ENCODE data around the gene RPS16. TPM values are rescaled to one million over a fixed set of nuclear protein-coding genes. Genes with fewer than 3 reads are reported as not detected.

RPS16 gene
- total RNA-seq: 1,022 to 1,375 TPM (median 1,065 TPM) in 3 replicates
- long read RNA-seq, transcript RPS16-201 (5 exons, 560 nt): major isoform, 270 of 281 reads
- long read RNA-seq, partial matches to known transcripts: 4 of 281 reads
- long read RNA-seq, other reads (novel, unspliced or antisense): 2 of 281 reads

- H3K4me3 Mint-ChIP-seq (ENCODE audit: unreplicated experiment): peak within 1 kb of the TSS; percentile 100
Measured at GRCh38 chr19:39435499-39436349, at the start of gene RPS16. Gene RPS16, minus strand, starts transcription at chr19:39435949. Its CDS starts 54 bp downstream, at chr19:39435895.

GRCh38 chr19:39483141-39483540 is 47.4 kb upstream of the RPS16 start:
- no peak overlapping the region for H3K4me3 Mint-ChIP-seq (ENCODE audit: unreplicated experiment)
- no peak for DNase-seq (ENCODE audit: low spot score)
- no peak overlapping the region for H3K27ac Mint-ChIP-seq (ENCODE audit: unreplicated experiment)
- no peaks in the 10 kb centered on the region for H3K27me3 Mint-ChIP-seq (ENCODE audit: low read depth)
- no peak for TF ChIP-seq CTCF (IDR thresholded peaks at IDR 0.05)
- H3K9me3 Mint-ChIP-seq (ENCODE audit: low read depth): no peaks in the 10 kb centered on the region
- peaks cover 11% of the 10 kb centered on the region for H3K36me3 Mint-ChIP-seq (ENCODE audit: low read depth)
- peaks cover 21% of the 10 kb centered on the region for H3K4me1 Mint-ChIP-seq (ENCODE audit: low read depth)

More at GRCh38 chr19:39435499-39436349, at the start of gene RPS16:
- DNase-seq (ENCODE audit: low spot score): peak; percentile 100
- H3K27ac Mint-ChIP-seq (ENCODE audit: unreplicated experiment): peak within 1 kb of the TSS; percentile 98
- no peaks in the 10 kb centered on the region for H3K27me3 Mint-ChIP-seq (ENCODE audit: low read depth)
- no peaks in the 10 kb centered on the region for H3K9me3 Mint-ChIP-seq (ENCODE audit: low read depth)
- TF ChIP-seq CTCF (IDR thresholded peaks at IDR 0.05): peak; percentile 18
- peaks cover 45% of the 10 kb centered on the region for H3K4me1 Mint-ChIP-seq (ENCODE audit: low read depth)
- peaks cover 15% of the 10 kb centered on the region for H3K36me3 Mint-ChIP-seq (ENCODE audit: low read depth)

GRCh38 chr19:39481676-39482075 is 45.9 kb upstream of the RPS16 start:
- Mint-ChIP-seq H3K27ac (ENCODE audit: unreplicated experiment) (peak overlapping the region; percentile 88), H3K4me3 (ENCODE audit: unreplicated experiment) (peak overlapping the region; percentile 90), H3K27me3 (ENCODE audit: low read depth) (no peaks in the 10 kb centered on the region), H3K4me1 (ENCODE audit: low read depth) (peaks cover 21% of the 10 kb centered on the region), H3K36me3 (ENCODE audit: low read depth) (peaks cover 7% of the 10 kb centered on the region), H3K9me3 (ENCODE audit: low read depth) (no peaks in the 10 kb centered on the region)
- TF ChIP-seq CTCF (IDR thresholded peaks at IDR 0.05): no peak
- no peak for DNase-seq (ENCODE audit: low spot score)

- H3K9me3 Mint-ChIP-seq (ENCODE audit: low read depth): no peaks in the 10 kb centered on the region
- H3K4me1 Mint-ChIP-seq (ENCODE audit: low read depth): peaks cover 21% of the 10 kb centered on the region
- TF ChIP-seq CTCF (IDR thresholded peaks at IDR 0.05): no peak
- H3K27me3 Mint-ChIP-seq (ENCODE audit: low read depth): no peaks in the 10 kb centered on the region
- no peak for DNase-seq (ENCODE audit: low spot score)
- H3K27ac Mint-ChIP-seq (ENCODE audit: unreplicated experiment): peak overlapping the region; percentile 88
- H3K4me3 Mint-ChIP-seq (ENCODE audit: unreplicated experiment): peak overlapping the region; percentile 90
- peaks cover 8% of the 10 kb centered on the region for H3K36me3 Mint-ChIP-seq (ENCODE audit: low read depth)
Measured at GRCh38 chr19:39481229-39481545, 45.4 kb upstream of the RPS16 start.

- peaks cover 6% of the 10 kb centered on the region for H3K36me3 Mint-ChIP-seq (ENCODE audit: low read depth)
- no peaks in the 10 kb centered on the region for H3K27me3 Mint-ChIP-seq (ENCODE audit: low read depth)
- H3K27ac Mint-ChIP-seq (ENCODE audit: unreplicated experiment): peak within 1 kb of the TSS; percentile 97
- H3K4me1 Mint-ChIP-seq (ENCODE audit: low read depth): peaks cover 21% of the 10 kb centered on the region
- TF ChIP-seq CTCF (IDR thresholded peaks at IDR 0.05): no peak
- DNase-seq (ENCODE audit: low spot score): peak; percentile 98
- H3K9me3 Mint-ChIP-seq (ENCODE audit: low read depth): no peaks in the 10 kb centered on the region
- peak within 1 kb of the TSS; percentile 90 for H3K4me3 Mint-ChIP-seq (ENCODE audit: unreplicated experiment)
Measured at GRCh38 chr19:39480337-39481228, 44.8 kb upstream of the RPS16 start, which contains the start of gene TIMM50. Gene TIMM50, plus strand, starts transcription at chr19:39480838. Its CDS starts 16 bp downstream, at chr19:39480854.

Data from chondrocyte (in vitro differentiated cells).